SJCRH30 (cell line): ENCODE measurements around the gene KLF6. TPM values are rescaled to one million over a fixed set of nuclear protein-coding genes. Genes with fewer than 3 reads are reported as not detected.
"Not testable (repeated sequence)": the region's sequence is repeated elsewhere in the genome, so short reads cannot be mapped to it uniquely, and the experiment has no call there.

Experiments used
- DNase-seq, 2 experiments: peaks; one replicate each; pipeline ENCODE4 v3.0.0-alpha.2; 2015 to 2020
- H3K27ac ChIP-seq: fragments of 250-450 bp; sonication (Bioruptor Pico); 2 replicates; pipeline ENCODE4 v1.5.1; 2020; ENCODE audit warnings: mild to moderate bottlenecking, moderate library complexity
- H3K27me3 ChIP-seq: fragments of 250-450 bp; sonication (Bioruptor Pico); 2 replicates; pipeline ENCODE4 v1.5.1; 2020; ENCODE audit warnings: mild to moderate bottlenecking, moderate library complexity
- H3K36me3 ChIP-seq: fragments of 250-450 bp; sonication (Bioruptor Pico); 2 replicates; pipeline ENCODE4 v1.5.1; 2020; ENCODE audit warnings: mild to moderate bottlenecking, moderate library complexity
- H3K4me1 ChIP-seq: fragments of 250-450 bp; sonication (Bioruptor Pico); 2 replicates; pipeline ENCODE4 v1.5.1; 2020; ENCODE audit warnings: mild to moderate bottlenecking, moderate library complexity
- H3K4me3 ChIP-seq: fragments of 250-450 bp; sonication (Bioruptor Pico); 2 replicates; pipeline ENCODE4 v1.5.1; 2020; ENCODE audit warnings: mild to moderate bottlenecking, moderate library complexity
- H3K9me3 ChIP-seq: fragments of 250-450 bp; sonication (Bioruptor Pico); replicated peaks from 2 replicates; pipeline ENCODE4 v1.5.1; 2020; ENCODE audit warnings: mild to moderate bottlenecking, moderate library complexity
- total RNA-seq: library from RNA; depleted of rRNA; stranded (reverse); fragments of >200 nt; shearing (Covaris generic); gene quantifications from 2 replicates; pipeline ENCODE4 v1.2.3, GENCODE V29; 2014

KLF6 gene
- total RNA-seq, 1 experiment from 2014 or later = 8.1 TPM

DNA sequence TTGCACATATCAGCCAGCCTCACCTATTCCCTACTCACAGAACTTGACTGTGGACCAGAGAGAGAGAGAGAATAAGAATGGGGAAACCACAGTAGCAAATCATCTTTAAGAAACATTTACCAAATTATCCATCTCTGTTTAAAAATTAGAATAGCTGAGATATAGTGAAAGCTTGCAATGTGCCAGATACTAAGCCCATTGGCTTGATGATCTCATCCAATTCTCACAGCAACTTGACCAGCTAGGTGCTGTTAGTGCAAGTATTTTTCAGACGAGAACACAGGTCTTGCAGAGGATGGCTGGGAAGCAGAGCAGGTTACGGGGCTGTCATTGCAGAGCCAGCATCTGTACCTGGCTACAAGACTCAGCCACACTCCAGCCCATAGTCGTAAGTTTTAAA lies 50.9 kb downstream of the KLF6 start:
- no peak for DNase-seq
- Histone ChIP-seq H3K4me1 (no peaks in the 10 kb centered on the region), H3K27ac (no peak overlapping the region), H3K36me3 (no peaks in the 10 kb centered on the region), H3K27me3 (no peaks in the 10 kb centered on the region), H3K4me3 (no peak overlapping the region), H3K9me3 (no peaks in the 10 kb centered on the region)

DNA sequence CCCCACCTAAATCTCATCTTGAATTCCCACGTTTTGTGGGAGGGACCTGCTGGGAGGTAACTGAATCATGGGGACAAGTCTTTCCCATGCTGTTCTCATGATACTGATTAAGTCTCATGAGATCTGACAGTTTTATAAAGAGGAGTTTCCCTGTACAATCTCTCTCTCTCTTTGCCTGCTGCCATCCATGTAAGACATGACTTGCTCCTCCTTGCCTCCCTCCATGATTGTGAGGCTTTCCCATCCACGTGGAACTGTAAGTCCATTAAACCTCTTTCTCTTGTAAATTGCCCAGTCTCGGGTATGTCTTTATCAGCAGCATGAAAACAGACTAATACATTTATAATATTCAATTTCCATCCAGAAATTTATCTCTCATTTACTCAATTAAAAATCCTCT lies 52.8 kb downstream of the KLF6 start:
- not testable (repeated sequence) for H3K4me1 ChIP-seq, H3K27ac ChIP-seq, H3K27me3 ChIP-seq, H3K36me3 ChIP-seq, DNase-seq, H3K9me3 ChIP-seq, H3K4me3 ChIP-seq

DNA sequence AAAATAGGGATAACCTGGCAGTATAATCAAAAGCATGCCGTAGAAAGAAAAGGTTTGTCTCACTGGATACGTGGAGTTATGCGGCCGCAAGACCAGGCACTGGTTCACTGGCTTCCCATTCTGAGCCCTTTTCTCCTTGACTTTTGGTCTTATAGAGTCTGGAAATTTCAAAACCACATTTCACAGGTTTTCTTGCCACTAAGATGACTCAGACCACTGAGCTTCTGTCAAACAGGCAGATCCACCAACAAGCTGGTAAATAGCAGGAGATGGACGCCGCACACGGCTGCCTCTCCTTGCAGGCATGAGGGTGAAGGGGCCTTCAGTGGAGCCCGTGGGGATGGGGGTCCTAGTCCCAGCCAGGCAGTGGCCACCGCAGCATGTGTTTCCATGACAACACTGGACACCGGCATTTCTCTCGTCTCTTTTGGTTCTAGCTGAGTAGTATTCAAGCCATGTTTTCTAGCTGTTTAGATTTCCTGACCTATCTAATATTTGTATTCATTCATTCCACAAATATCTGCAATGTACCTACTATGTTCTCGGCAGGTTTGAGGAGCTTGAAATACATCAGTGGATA lies 55.5 kb downstream of the KLF6 start:
- H3K4me1 ChIP-seq = no peaks in the 10 kb centered on the region
- no peaks in the 10 kb centered on the region for H3K36me3 ChIP-seq
- H3K4me3 ChIP-seq = no peak overlapping the region
- no peaks in the 10 kb centered on the region for H3K9me3 ChIP-seq
- no peak for DNase-seq
- H3K27ac ChIP-seq = no peak overlapping the region
- no peaks in the 10 kb centered on the region for H3K27me3 ChIP-seq

DNA sequence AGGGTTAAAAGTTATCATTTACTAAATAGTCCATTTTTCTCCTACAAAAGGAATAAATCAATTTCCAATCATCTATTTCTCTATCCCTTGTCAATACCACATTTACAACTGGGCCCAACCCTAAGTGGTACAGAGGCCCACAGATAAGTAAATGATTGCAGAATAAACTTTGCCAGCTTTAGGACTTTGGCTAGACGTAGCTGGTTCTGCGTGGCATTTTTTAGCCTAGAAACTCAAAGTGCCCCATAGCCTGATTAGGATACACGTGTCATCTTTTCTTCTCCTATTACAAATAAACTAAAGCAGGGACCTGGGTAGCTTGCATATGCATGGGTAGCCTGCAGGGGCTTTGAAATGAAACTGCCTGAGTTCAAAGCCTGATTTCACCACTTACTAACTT lies 56.4 kb downstream of the KLF6 start:
- Histone ChIP-seq H3K9me3 (no peaks in the 10 kb centered on the region), H3K27me3 (no peaks in the 10 kb centered on the region), H3K36me3 (no peaks in the 10 kb centered on the region), H3K4me1 (no peaks in the 10 kb centered on the region), H3K4me3 (no peak overlapping the region), H3K27ac (no peak overlapping the region)
- DNase-seq = no peak

DNA sequence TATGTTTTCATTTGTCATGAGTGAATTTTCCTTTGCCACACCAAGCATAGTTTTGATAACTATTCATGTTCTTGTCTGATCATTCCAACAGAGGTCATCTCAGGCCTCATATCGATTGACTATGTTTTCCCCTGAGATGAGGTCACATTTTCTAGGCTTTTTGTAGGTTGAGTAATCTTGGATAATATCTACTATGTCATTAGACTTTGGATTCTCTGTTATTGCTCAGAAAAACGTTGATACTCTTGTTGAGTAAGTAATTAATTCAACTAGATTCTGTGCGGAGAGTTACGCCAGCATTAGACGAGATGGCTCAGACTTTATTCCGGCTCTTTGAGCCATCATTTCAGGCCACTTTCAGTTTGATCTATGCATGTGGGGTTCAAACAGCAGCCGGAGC lies 57.7 kb downstream of the KLF6 start:
- H3K9me3 ChIP-seq = no peaks in the 10 kb centered on the region
- DNase-seq = no peak
- no peaks in the 10 kb centered on the region for H3K27me3 ChIP-seq
- no peak overlapping the region for H3K27ac ChIP-seq
- H3K36me3 ChIP-seq = no peaks in the 10 kb centered on the region
- no peaks in the 10 kb centered on the region for H3K4me1 ChIP-seq
- H3K4me3 ChIP-seq = no peak overlapping the region
